Activated CD4-positive, alpha-beta T cell treated with anti-CD3 and anti-CD28 coated beads, Interleukin-2, amount 10 ng/mL, durations not matched to agents 7 days and 5 days (primary cell): ENCODE measurements around the gene IL19. TPM values are rescaled to one million over a fixed set of nuclear protein-coding genes. Genes with fewer than 3 reads are reported as not detected.
A peak's percentile ranks its signal among the peaks of the same experiment; 100 is the strongest.

Experiments used
- CTCF ChIA-PET: fragments of 350-600 bp; sonication (Branson Sonifier 250); formaldehyde crosslinking; loops from one replicate; lab custom pipeline; 2021; ENCODE audit warnings: antibody characterized with exemption; lab: Charles Lee
- POLR2A ChIA-PET: fragments of 350-600 bp; sonication (Branson Sonifier 250); formaldehyde crosslinking; loops from one replicate; lab custom pipeline; 2021; ENCODE audit warnings: antibody characterized with exemption; lab: Charles Lee
- DNase-seq: peaks from one replicate; pipeline ENCODE4 v3.0.0-alpha.2; 2020
- H3K27ac Mint-ChIP-seq: one replicate; pipeline ENCODE4 v1.8.0; 2021; ENCODE audit warnings: mild to moderate bottlenecking, moderate library complexity, mixed read lengths
- H3K27me3 Mint-ChIP-seq: one replicate; pipeline ENCODE4 v1.8.0; 2021; ENCODE audit warnings: mixed read lengths
- H3K36me3 Mint-ChIP-seq: one replicate; pipeline ENCODE4 v1.8.0; 2021; ENCODE audit warnings: low read depth, mixed read lengths
- H3K4me1 Mint-ChIP-seq: one replicate; pipeline ENCODE4 v1.8.0; 2021; ENCODE audit warnings: mixed read lengths
- H3K4me3 Mint-ChIP-seq: one replicate; pipeline ENCODE4 v1.8.0; 2021; ENCODE audit warnings: mild to moderate bottlenecking, moderate library complexity, mixed read lengths
- H3K9me3 Mint-ChIP-seq: one replicate; pipeline ENCODE4 v1.8.0; 2021; ENCODE audit warnings: mixed read lengths
- total RNA-seq, 2 experiments: library from RNA; stranded (reverse); gene quantifications; one replicate each; pipeline ENCODE4 v1.2.3, GENCODE V29; 2021

IL19 gene, protein sequence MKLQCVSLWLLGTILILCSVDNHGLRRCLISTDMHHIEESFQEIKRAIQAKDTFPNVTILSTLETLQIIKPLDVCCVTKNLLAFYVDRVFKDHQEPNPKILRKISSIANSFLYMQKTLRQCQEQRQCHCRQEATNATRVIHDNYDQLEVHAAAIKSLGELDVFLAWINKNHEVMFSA
- not detected for total RNA-seq

GRCh38 chr1:206770531-206771337, at the start of gene IL19:
Gene IL19, plus strand, starts transcription at chr1:206770773. Its CDS starts 65,890 bp downstream, at chr1:206836663.
- ChIA-PET CTCF (interaction anchor here (0.5 to 4.7 kb wide), 14 partner anchors 10 to 217 kb away, joined by 3 to 24 read pairs (median 4); no protein-coding TSS in a partner anchor), POLR2A (no interaction called here)
- no peak within 1 kb of the TSS for H3K4me3 Mint-ChIP-seq
- DNase-seq = no peak
- H3K4me1 Mint-ChIP-seq = peaks cover 79% of the 10 kb centered on the region
- peaks cover 27% of the 10 kb centered on the region for H3K27me3 Mint-ChIP-seq
- H3K9me3 Mint-ChIP-seq = no peaks in the 10 kb centered on the region
- H3K27ac Mint-ChIP-seq = peak within 1 kb of the TSS; percentile 60
- H3K36me3 Mint-ChIP-seq = no peaks in the 10 kb centered on the region

DNA sequence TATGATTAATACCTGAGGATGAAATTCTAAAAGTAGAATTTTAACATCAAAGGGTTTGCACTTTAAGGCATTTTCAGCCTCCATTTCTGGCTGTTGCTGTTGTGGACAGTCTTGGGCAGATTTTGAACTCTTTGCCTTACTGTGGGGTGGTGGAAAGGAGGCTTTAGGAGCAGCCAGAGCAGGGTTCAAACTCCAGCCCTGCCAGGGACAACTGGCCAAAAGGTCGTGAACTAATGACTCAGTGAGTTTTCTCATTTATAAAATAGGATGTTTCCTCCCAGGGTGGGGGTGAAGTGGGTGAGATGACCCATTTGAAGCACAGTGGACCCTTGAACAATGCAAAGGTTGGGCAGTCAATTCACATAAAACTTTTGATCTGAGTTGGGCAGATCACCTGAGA, 49.1 kb upstream of the IL19 start:
- no peak for DNase-seq
- Mint-ChIP-seq H3K27ac (no peak overlapping the region), H3K36me3 (peaks cover 2% of the 10 kb centered on the region), H3K27me3 (no peaks in the 10 kb centered on the region), H3K4me3 (no peak overlapping the region), H3K9me3 (no peaks in the 10 kb centered on the region), H3K4me1 (peaks cover 60% of the 10 kb centered on the region)
- ChIA-PET CTCF (interaction anchor here (0.6 to 3.8 kb wide), 5 partner anchors 13 to 152 kb away, joined by 4 to 16 read pairs (median 4); no protein-coding TSS in a partner anchor), POLR2A (no interaction called here)

- Mint-ChIP-seq H3K36me3 (peaks cover 2% of the 10 kb centered on the region), H3K4me1 (peaks cover 52% of the 10 kb centered on the region), H3K27me3 (no peaks in the 10 kb centered on the region), H3K27ac (no peak overlapping the region), H3K9me3 (no peaks in the 10 kb centered on the region), H3K4me3 (no peak overlapping the region)
- POLR2A ChIA-PET = no interaction called here
- CTCF ChIA-PET = interaction anchor here (0.5 to 3.8 kb wide), 7 partner anchors 11 to 259 kb away, joined by 3 to 16 read pairs (median 3); no protein-coding TSS in a partner anchor
- no peak for DNase-seq
Measured at GRCh38 chr1:206722751-206723461, 47.7 kb upstream of the IL19 start.

DNA sequence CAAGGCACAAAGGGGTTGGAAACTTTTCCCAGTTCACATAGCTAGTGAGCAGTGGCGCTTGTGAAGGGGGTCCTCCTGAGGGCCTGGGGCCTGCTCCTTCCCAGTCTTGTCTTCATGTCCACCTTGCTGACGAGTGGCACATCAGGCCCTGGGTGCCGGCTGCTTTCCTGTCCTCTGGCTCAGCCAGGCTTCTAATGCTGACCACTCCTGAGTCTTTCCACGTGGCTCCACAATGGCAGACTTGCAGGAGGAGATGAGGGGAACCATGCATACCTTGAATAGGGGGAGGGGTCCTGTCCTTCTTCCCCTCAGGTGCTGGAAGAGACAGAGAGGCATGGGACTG, 47.1 kb upstream of the IL19 start:
- ChIA-PET POLR2A (no interaction called here), CTCF (interaction anchor here (0.9 to 1.8 kb wide), 4 partner anchors 25 to 259 kb away, joined by 3 to 4 read pairs (median 3); no protein-coding TSS in a partner anchor)
- Mint-ChIP-seq H3K4me3 (no peak overlapping the region), H3K4me1 (peaks cover 50% of the 10 kb centered on the region), H3K27ac (no peak overlapping the region), H3K9me3 (no peaks in the 10 kb centered on the region), H3K36me3 (peaks cover 2% of the 10 kb centered on the region), H3K27me3 (no peaks in the 10 kb centered on the region)
- DNase-seq = no peak

DNA sequence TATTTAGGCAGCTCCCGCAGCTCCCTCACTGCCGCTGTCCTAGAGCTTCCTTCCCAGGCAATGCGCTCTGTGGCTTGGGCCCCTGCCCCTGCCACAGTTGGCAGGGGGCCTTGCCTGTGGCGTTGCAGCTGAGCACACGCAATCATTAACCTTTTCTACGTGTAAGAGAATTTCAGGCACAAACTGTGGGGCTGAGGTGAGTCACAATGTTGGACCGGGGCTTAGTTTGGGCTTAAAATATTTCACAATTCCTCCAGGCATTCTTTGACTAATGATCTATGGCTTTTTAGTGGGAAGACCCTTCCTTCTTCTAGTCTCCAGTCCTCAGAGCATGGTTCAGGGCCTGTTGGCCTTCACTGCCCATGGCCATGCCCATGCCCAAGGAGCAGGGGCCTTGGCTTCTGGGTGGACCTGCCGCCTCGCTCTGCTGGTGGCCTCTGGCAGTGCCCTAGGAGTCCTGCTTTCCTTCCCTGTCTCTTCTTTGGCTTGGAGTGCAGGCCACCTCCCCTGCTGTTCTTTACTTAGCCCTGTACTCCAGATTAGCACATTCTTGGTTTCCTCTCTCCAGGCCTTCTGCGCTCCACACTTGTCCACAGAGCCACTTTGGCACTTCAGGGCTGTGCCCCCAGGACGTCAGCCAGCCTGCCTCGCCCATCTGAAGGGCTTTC, 46.6 kb upstream of the IL19 start:
- no peaks in the 10 kb centered on the region for H3K27me3 Mint-ChIP-seq
- no peaks in the 10 kb centered on the region for H3K9me3 Mint-ChIP-seq
- POLR2A ChIA-PET = interaction anchor here (0.7 kb wide), 1 partner anchor 61 kb away, joined by 6 read pairs; no protein-coding TSS in a partner anchor
- peaks cover 4% of the 10 kb centered on the region for H3K36me3 Mint-ChIP-seq
- CTCF ChIA-PET = interaction anchor here (0.9 to 3.7 kb wide), 7 partner anchors 10 to 210 kb away, joined by 3 to 43 read pairs (median 4); partner anchors contain the start of gene DYRK3
- DNase-seq = no peak
- H3K27ac Mint-ChIP-seq = no peak overlapping the region
- no peak overlapping the region for H3K4me3 Mint-ChIP-seq
- peaks cover 47% of the 10 kb centered on the region for H3K4me1 Mint-ChIP-seq

DNA sequence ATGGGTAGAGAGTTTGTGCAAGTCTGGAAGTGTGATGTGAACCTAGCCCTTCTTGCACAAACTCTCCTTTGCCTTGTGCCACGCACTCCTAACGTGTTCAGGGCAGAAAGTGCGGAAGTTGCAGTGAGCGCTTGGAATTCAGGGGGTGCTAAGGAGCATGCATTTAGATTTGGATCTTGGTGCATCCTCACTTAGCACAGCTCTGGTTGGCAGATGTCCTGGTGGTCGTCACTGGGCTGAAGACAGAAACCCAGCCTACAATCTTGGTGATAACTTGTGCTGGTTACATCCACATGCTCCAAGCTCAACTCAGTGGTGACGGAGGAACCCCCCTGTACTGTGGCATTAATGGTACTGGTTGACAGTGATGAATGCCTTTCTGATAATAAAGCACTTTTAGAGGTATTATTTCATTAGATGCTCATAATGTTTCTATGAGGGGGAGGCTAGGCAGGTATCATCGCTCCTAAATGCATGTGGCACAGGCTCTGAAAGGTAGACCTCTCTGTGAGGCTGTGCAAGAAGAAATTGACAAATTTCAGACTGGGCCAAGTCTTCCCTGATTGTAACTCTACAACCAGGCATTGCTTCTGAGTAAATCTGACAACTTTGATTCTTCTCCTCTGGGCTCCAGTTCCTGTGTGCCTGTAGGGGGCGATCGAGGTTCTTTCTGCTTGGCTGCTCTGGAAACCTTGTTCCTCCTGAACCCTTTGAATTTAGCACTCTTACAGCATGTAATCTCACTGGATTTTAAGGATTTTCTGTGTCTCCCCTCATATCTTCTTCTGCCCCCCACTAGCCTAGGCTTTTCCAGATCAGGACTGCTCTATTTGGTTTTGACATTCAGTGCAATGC, 45.2 kb upstream of the IL19 start:
- ChIA-PET POLR2A (interaction anchor here (0.7 kb wide), 1 partner anchor 62 kb away, joined by 6 read pairs; no protein-coding TSS in a partner anchor), CTCF (interaction anchor here (0.5 to 4.3 kb wide), 31 partner anchors 9 to 281 kb away, joined by 3 to 43 read pairs (median 4); partner anchors contain the start of gene DYRK3)
- Mint-ChIP-seq H3K4me3 (no peak overlapping the region), H3K27me3 (no peaks in the 10 kb centered on the region), H3K27ac (peak overlapping the region; percentile 7), H3K4me1 (peaks cover 51% of the 10 kb centered on the region), H3K9me3 (no peaks in the 10 kb centered on the region), H3K36me3 (peaks cover 9% of the 10 kb centered on the region)
- DNase-seq = peak; percentile 76

GRCh38 chr1:206727981-206728696, 42.4 kb upstream of the IL19 start:
- ChIA-PET POLR2A (no interaction called here), CTCF (interaction anchor here (1.0 to 4.3 kb wide), 5 partner anchors 10 to 179 kb away, joined by 3 to 23 read pairs (median 5); no protein-coding TSS in a partner anchor)
- no peak for DNase-seq
- H3K4me3 Mint-ChIP-seq = no peak overlapping the region
- no peaks in the 10 kb centered on the region for H3K27me3 Mint-ChIP-seq
- peaks cover 20% of the 10 kb centered on the region for H3K36me3 Mint-ChIP-seq
- H3K9me3 Mint-ChIP-seq = no peaks in the 10 kb centered on the region
- H3K4me1 Mint-ChIP-seq = peaks cover 49% of the 10 kb centered on the region
- H3K27ac Mint-ChIP-seq = no peak overlapping the region

DNA sequence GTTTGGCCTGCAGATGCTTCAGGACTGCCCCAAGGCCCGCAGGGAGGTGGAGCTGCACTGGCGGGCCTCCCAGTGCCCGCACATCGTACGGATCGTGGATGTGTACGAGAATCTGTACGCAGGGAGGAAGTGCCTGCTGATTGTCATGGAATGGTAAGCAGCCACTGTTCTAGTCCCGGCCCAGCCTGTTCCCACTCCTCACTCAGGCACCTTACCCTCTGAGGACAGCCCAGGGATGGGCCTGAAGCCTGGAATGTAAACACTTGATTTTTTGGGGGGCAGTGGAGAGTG, 41.9 kb upstream of the IL19 start:
- Mint-ChIP-seq H3K36me3 (peaks cover 22% of the 10 kb centered on the region), H3K27me3 (no peaks in the 10 kb centered on the region), H3K27ac (peak overlapping the region; percentile 36), H3K9me3 (no peaks in the 10 kb centered on the region), H3K4me1 (peaks cover 49% of the 10 kb centered on the region), H3K4me3 (no peak overlapping the region)
- CTCF ChIA-PET = interaction anchor here (1.0 to 4.3 kb wide), 3 partner anchors 9 to 179 kb away, joined by 3 to 23 read pairs (median 4); no protein-coding TSS in a partner anchor
- no peak for DNase-seq
- POLR2A ChIA-PET = no interaction called here

DNA sequence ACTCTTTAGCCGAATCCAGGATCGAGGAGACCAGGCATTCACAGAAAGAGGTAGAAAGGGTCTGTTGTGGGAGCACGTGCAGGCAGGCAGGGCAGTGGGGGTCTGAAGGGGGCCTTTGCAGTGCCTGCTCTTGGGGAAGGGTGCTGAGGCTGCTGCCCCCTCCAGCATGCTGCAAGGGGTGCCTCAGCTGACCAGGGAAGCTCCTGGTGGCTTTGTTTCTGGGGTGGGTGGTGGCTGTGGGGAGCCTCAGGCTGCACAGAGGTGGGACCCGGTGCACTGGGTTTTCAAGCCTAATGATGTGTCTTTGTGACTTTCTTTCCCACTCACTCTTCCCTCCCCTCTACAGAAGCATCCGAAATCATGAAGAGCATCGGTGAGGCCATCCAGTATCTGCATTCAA, 41.5 kb upstream of the IL19 start:
- Mint-ChIP-seq H3K9me3 (no peaks in the 10 kb centered on the region), H3K4me1 (peaks cover 47% of the 10 kb centered on the region), H3K36me3 (peaks cover 23% of the 10 kb centered on the region), H3K27ac (peak overlapping the region; percentile 36), H3K4me3 (no peak overlapping the region), H3K27me3 (no peaks in the 10 kb centered on the region)
- DNase-seq = no peak
- ChIA-PET POLR2A (no interaction called here), CTCF (interaction anchor here (1.0 to 4.3 kb wide), 3 partner anchors 9 to 179 kb away, joined by 3 to 23 read pairs (median 4); no protein-coding TSS in a partner anchor)

GRCh38 chr1:206729507-206729906, 41.1 kb upstream of the IL19 start:
- Mint-ChIP-seq H3K27ac (no peak overlapping the region), H3K4me3 (no peak overlapping the region), H3K36me3 (peaks cover 27% of the 10 kb centered on the region), H3K27me3 (no peaks in the 10 kb centered on the region), H3K4me1 (peaks cover 50% of the 10 kb centered on the region), H3K9me3 (no peaks in the 10 kb centered on the region)
- DNase-seq = no peak
- ChIA-PET CTCF (interaction anchor here (1.5 kb wide), 1 partner anchor 27 kb away, joined by 3 read pairs; no protein-coding TSS in a partner anchor), POLR2A (no interaction called here)

- Mint-ChIP-seq H3K36me3 (peaks cover 35% of the 10 kb centered on the region), H3K27ac (no peak overlapping the region), H3K4me1 (peaks cover 55% of the 10 kb centered on the region), H3K4me3 (no peak overlapping the region), H3K9me3 (no peaks in the 10 kb centered on the region), H3K27me3 (no peaks in the 10 kb centered on the region)
- ChIA-PET POLR2A (no interaction called here), CTCF (interaction anchor here (1.1 to 7.6 kb wide), 3 partner anchors 12 to 184 kb away, joined by 3 to 102 read pairs (median 20); no protein-coding TSS in a partner anchor)
- no peak for DNase-seq
Measured at GRCh38 chr1:206732508-206732907, 38.1 kb upstream of the IL19 start.
